ENCODE results near the gene ITGA4.

The ITGA4 gene

GRCh38 chr2:181526014-181526413 is 68.8 kb downstream of the ITGA4 start:
- no peaks in the 10 kb centered on the region for H3K4me1 ChIP-seq
- no peak overlapping the region for H3K9ac ChIP-seq
- no peaks in the 10 kb centered on the region for H3K9me3 ChIP-seq (ENCODE audit: control insufficient read depth, low read length)
- H2AFZ ChIP-seq = no peak overlapping the region
- no peaks in the 10 kb centered on the region for H3K79me2 ChIP-seq
- no peak for TF ChIP-seq CTCF (IDR thresholded peaks at IDR 0.05)
- H3K4me2 ChIP-seq (ENCODE audit: low read length) = no peak overlapping the region
- no peaks in the 10 kb centered on the region for H3K36me3 ChIP-seq (ENCODE audit: control insufficient read depth, insufficient read depth, low read length)
- no peak overlapping the region for H3K4me3 ChIP-seq (ENCODE audit: low read depth, low read length)
- H3K27ac ChIP-seq = no peak overlapping the region
- no peaks in the 10 kb centered on the region for H3K27me3 ChIP-seq (ENCODE audit: control insufficient read depth, insufficient read depth, low read length)

- Histone ChIP-seq H3K4me2 (ENCODE audit: low read length) (no peak overlapping the region), H3K36me3 (ENCODE audit: control insufficient read depth, insufficient read depth, low read length) (no peaks in the 10 kb centered on the region), H3K4me3 (ENCODE audit: low read depth, low read length) (no peak overlapping the region), H2AFZ (no peak overlapping the region), H3K4me1 (no peaks in the 10 kb centered on the region), H3K27me3 (ENCODE audit: control insufficient read depth, insufficient read depth, low read length) (no peaks in the 10 kb centered on the region), H3K79me2 (no peaks in the 10 kb centered on the region), H3K9ac (no peak overlapping the region), H3K9me3 (ENCODE audit: control insufficient read depth, low read length) (no peaks in the 10 kb centered on the region), H3K27ac (no peak overlapping the region)
- TF ChIP-seq CTCF (IDR thresholded peaks at IDR 0.05) = no peak
These were observed 69.9 kb downstream of the ITGA4 start for GRCh38 chr2:181527058-181527457.

GRCh38 chr2:181528441-181528840 is 71.3 kb downstream of the ITGA4 start:
- Histone ChIP-seq H3K4me2 (ENCODE audit: low read length) (no peak overlapping the region), H3K4me1 (no peaks in the 10 kb centered on the region), H3K36me3 (ENCODE audit: control insufficient read depth, insufficient read depth, low read length) (no peaks in the 10 kb centered on the region), H3K79me2 (no peaks in the 10 kb centered on the region), H3K27me3 (ENCODE audit: control insufficient read depth, insufficient read depth, low read length) (no peaks in the 10 kb centered on the region), H3K27ac (no peak overlapping the region), H3K9me3 (ENCODE audit: control insufficient read depth, low read length) (no peaks in the 10 kb centered on the region), H3K4me3 (ENCODE audit: low read depth, low read length) (no peak overlapping the region), H2AFZ (no peak overlapping the region), H3K9ac (no peak overlapping the region)
- no peak for TF ChIP-seq CTCF (IDR thresholded peaks at IDR 0.05)

GRCh38 chr2:181536730-181537129 is 79.5 kb downstream of the ITGA4 start:
- Histone ChIP-seq H3K9ac (no peak overlapping the region), H3K36me3 (ENCODE audit: control insufficient read depth, insufficient read depth, low read length) (no peaks in the 10 kb centered on the region), H3K27me3 (ENCODE audit: control insufficient read depth, insufficient read depth, low read length) (no peaks in the 10 kb centered on the region), H3K79me2 (no peaks in the 10 kb centered on the region), H3K4me1 (no peaks in the 10 kb centered on the region), H2AFZ (no peak overlapping the region), H3K4me2 (ENCODE audit: low read length) (no peak overlapping the region), H3K4me3 (ENCODE audit: low read depth, low read length) (no peak overlapping the region), H3K9me3 (ENCODE audit: control insufficient read depth, low read length) (no peaks in the 10 kb centered on the region), H3K27ac (no peak overlapping the region)
- TF ChIP-seq CTCF (IDR thresholded peaks at IDR 0.05) = no peak

GRCh38 chr2:181540421-181540820 is 83.2 kb downstream of the ITGA4 start:
- Histone ChIP-seq H3K4me1 (no peaks in the 10 kb centered on the region), H2AFZ (no peak overlapping the region), H3K27me3 (ENCODE audit: control insufficient read depth, insufficient read depth, low read length) (no peaks in the 10 kb centered on the region), H3K9ac (no peak overlapping the region), H3K4me2 (ENCODE audit: low read length) (no peak overlapping the region), H3K9me3 (ENCODE audit: control insufficient read depth, low read length) (no peaks in the 10 kb centered on the region), H3K36me3 (ENCODE audit: control insufficient read depth, insufficient read depth, low read length) (no peaks in the 10 kb centered on the region), H3K79me2 (no peaks in the 10 kb centered on the region), H3K27ac (no peak overlapping the region), H3K4me3 (ENCODE audit: low read depth, low read length) (no peak overlapping the region)
- TF ChIP-seq CTCF (IDR thresholded peaks at IDR 0.05) = no peak

Data from parathyroid adenoma (tissue), 2 donors.